GM12875 (cell line): ENCODE results near the gene HES2.

Experiments
- H3K4me3 ChIP-seq: one replicate; pipeline ENCODE4 v1.5.1; 2011; ENCODE audit warnings: low read depth, low read length, control low read depth
- TF ChIP-seq, protein P1 (sequence below): IDR thresholded peaks from 2 replicates; pipeline ENCODE4 v1.5.1; 2011; ENCODE audit warnings: low read depth, mild to moderate bottlenecking, control low read depth, inconsistent platforms, low read length, moderate library complexity, borderline replicate concordance; ENCODE audit not compliant: insufficient read depth

Gene HES2

DNA sequence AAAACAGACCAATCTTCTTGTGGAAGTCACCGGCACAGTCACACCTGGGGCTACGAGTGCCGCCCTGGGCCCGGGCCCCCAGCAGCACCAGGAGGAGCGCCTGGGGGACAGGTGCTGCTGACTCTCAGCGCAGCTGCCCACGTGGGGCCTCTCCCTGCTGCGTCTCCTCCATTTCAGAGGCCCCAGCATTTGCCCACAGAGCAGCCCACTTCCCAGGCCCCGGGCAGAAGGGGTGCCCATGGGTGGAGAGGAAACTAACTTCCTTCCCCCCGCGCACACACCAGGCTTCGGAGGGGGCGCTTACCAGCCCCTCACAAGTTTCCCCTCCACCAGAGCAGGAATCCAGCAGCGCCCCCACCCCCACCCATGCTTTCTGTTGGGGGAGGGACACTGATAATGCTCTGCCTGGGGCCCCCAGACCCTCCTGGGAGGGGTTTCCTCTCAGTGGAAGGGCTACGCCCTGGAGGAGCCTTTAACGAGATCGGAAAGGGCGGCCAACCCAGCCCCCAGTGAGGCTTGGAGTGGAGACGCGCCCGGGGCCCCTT, 45.8 kb upstream of the HES2 start:
- no peak overlapping the region for H3K4me3 ChIP-seq
- TF ChIP-seq, protein P1, sequence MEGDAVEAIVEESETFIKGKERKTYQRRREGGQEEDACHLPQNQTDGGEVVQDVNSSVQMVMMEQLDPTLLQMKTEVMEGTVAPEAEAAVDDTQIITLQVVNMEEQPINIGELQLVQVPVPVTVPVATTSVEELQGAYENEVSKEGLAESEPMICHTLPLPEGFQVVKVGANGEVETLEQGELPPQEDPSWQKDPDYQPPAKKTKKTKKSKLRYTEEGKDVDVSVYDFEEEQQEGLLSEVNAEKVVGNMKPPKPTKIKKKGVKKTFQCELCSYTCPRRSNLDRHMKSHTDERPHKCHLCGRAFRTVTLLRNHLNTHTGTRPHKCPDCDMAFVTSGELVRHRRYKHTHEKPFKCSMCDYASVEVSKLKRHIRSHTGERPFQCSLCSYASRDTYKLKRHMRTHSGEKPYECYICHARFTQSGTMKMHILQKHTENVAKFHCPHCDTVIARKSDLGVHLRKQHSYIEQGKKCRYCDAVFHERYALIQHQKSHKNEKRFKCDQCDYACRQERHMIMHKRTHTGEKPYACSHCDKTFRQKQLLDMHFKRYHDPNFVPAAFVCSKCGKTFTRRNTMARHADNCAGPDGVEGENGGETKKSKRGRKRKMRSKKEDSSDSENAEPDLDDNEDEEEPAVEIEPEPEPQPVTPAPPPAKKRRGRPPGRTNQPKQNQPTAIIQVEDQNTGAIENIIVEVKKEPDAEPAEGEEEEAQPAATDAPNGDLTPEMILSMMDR = no peak

DNA sequence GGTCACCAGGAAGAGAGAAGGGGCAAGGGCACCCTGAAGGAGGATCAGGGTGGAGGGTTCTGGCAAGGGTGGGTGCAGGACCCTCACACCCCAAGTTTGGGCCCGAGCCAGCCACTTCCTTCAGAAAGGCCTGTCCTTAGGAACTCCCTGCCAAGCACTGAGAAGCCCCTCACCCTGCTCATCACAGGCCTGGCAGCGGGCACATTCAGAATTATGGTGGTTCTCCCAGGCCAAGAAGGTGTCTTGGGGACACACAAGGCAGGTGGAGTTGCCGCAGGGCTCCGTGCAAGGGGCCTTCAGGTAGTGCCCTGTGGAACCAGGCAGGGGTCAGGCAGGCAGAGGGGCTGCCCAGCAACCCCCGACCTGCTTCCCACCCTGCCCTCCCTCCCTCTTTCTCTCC, 45.2 kb upstream of the HES2 start:
- no peak overlapping the region for H3K4me3 ChIP-seq
- TF ChIP-seq, protein P1 = no peak

DNA sequence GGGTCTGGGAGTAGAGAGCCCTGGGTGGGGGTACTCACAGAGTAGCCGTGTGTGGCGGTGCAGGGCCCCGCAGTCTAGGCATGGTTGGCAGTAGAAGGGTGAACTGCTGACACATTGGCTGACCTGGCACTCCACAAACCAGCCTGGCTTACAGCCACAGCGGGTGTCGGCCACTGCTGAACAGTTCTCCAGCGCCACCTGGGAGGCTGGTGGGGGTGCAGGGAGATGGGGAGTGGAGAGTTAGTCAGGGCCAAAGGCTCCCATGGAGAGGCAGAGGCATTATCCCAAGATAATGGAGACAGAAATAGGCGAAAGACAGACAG, 44.8 kb upstream of the HES2 start:
- TF ChIP-seq, protein P1 = no peak
- H3K4me3 ChIP-seq = no peak overlapping the region

DNA sequence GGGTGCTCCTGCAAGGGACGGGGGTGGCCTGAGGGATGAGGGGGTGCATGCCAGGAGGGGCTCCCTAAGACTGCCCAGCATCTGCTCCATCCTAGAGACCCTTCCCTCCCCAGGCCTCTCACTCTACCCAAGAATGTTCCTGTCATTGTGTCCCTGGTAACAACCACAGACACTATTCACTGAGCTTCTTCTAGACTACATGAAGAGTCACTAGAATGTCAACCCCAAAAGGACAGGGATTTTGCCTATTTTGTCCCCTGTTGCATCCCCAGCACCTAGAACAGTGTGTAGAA, 43.3 kb upstream of the HES2 start:
- TF ChIP-seq, protein P1 = no peak
- H3K4me3 ChIP-seq = no peak overlapping the region

DNA sequence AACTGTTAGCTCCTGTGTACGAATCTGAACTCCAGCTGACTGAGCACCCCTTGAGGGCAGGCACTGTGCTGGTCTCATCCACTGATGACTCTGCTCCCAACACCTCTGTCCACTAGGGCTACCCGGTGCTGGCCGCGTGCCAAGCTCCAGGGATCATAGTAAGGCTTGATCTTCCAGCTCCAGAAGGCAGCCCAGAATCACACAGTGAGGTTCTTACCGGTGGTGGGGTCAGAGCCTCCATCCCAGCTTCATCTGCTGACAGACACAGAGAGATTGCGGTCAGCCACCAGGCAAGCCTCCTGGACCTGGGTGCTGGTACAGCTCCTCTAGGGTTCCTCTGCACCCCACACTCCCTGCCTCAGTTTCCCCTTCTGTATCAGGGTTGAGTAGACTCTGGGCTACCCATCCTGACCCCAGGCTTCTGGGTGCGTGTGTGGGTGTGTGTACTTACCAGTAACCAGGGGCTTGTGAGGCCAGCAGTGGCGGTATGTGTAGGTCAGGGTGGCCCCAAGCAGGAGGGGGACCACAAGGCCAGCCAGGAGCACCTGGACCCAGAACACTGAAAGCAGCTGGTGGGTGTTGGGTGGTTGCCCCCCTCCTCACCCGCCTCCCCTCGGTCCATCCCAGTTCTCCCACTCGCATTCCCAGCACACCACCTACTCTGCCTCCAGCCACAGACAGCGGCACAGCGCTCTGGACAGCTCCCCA, 42.8 kb upstream of the HES2 start:
- TF ChIP-seq, protein P1 = no peak
- no peak overlapping the region for H3K4me3 ChIP-seq

DNA sequence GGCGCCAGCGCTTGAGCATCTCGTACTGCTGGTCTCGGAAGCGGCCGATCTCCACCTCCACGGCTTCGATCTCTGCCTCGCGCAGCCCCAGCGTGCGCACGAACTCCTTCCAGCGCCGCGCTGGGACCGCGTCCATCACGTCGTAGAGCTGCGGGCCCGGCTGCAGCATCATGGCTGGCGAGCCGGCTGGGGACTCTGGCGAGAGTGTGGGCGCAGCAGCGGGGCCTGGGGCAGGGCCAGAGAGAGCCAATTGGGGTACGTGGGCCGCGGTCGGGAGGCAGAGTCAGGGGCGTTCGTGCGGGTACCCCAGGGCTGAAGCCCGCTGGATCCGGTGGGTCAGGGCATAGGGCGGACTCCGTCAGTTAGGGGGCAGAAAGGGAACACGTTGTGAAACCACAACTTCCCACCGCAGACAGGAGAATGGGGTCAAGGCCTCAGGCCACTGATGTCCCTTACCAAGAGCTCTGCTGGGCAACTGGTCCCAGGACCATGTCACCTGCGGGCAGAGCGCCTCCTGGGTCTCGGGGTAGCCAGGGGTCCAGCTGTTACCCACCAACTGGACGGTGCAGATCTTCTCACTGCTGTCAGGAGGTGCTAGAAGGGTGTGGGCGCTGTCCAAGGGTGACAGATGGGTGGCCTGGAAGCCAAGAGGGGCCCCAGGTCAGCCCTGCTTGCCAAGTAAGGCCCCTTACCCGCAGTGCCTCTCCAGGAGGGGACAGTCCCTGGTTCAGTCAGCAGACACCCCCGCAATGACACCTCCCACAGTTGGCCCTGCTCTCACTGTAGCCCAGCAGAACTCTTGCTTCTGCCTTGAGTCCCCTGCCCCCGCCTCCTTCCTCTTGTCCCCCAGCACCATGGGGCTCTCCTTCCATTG, 42.1 kb upstream of the HES2 start:
- no peak overlapping the region for H3K4me3 ChIP-seq
- TF ChIP-seq, protein P1 = no peak
